K562 (cell line): ENCODE results near the gene DCAF11. TPM values are rescaled to one million over a fixed set of nuclear protein-coding genes. Genes with fewer than 3 reads are reported as not detected.

Experiments used
- ATAC-seq: fragments of 200-7000 bp; cut with Tn5 transposase; 3 replicates; pipeline ENCODE4 v1.9.1; 2020; ENCODE audit warnings: moderate library complexity
- BruUV-seq: library from RNA; stranded (reverse); fragments of 400-500 nt; replicated peaks from 2 replicates; lab custom pipeline; 2021; lab: Mats Ljungman, UMichigan
- CTCF ChIA-PET: fragments of 300-600 bp; formaldehyde crosslinking; extraction: SDS; loops from one replicate; lab custom pipeline; 2021; ENCODE audit warnings: low intra/inter-chr PET ratio; lab: Yijun Ruan, JAX
- POLR2A ChIA-PET: fragments of 300-600, 350-650 bp; sonication (Branson Sonifier 250); formaldehyde crosslinking; extraction: SDS; loops from one replicate; lab custom pipeline; 2021; ENCODE audit warnings: antibody characterized with exemption, inconsistent platforms; lab: Yijun Ruan, JAX
- DNase-seq, 4 experiments: peaks; one replicate each; pipeline versions ENCODE4 v3.0.0 to v3.0.0-alpha.2; 2011 to 2018; ENCODE audit warnings: low spot score in 3 of 4, mixed read lengths in 3 of 4; ENCODE audit errors: extremely low read depth in 1 of 4
- FAIRE-seq: peaks from 2 replicates; lab custom pipeline; 2011; peaks lifted over from hg19 to GRCh38; lab: Jason Lieb, UNC
- H2AFZ ChIP-seq: 2 replicates; pipeline ENCODE4 v1.6.0; 2011; ENCODE audit warnings: low read depth, low read length, control low read depth, inconsistent platforms
- H3K27ac ChIP-seq: fragments of 200-600 bp; 3 replicates; pipeline ENCODE4 v1.8.0; 2011; ENCODE audit warnings: low read depth, mild to moderate bottlenecking, control low read depth, inconsistent platforms, low read length, moderate library complexity, mixed read lengths; ENCODE audit errors: extremely low read depth
- H3K27me3 ChIP-seq, 2 experiments: fragments of 300-600 bp in 1 of 2; 2 replicates in 1 of 2; 3 replicates in 1 of 2; pipeline versions ENCODE4 v1.6.0 to v1.8.0; 2011; ENCODE audit warnings: inconsistent platforms in 2 of 2, low read length in 2 of 2, mild to moderate bottlenecking in 1 of 2, mixed read lengths in 1 of 2, moderate library complexity in 1 of 2; ENCODE audit not compliant: control insufficient read depth in 2 of 2, insufficient read depth in 2 of 2
- H3K36me3 ChIP-seq: fragments of 300-600 bp; 3 replicates; pipeline ENCODE4 v1.8.0; 2011; ENCODE audit warnings: mild to moderate bottlenecking, low read length, inconsistent platforms; ENCODE audit not compliant: control insufficient read depth, insufficient read depth
- H3K4me1 ChIP-seq, 2 experiments: fragments of 200-600 bp in 1 of 2; replicated peaks in 1 of 2; 2 replicates in 1 of 2; 3 replicates in 1 of 2; pipeline versions ENCODE4 v1.5.1 to v1.8.0; 2011; ENCODE audit warnings: inconsistent platforms in 2 of 2, low read length in 2 of 2, mild to moderate bottlenecking in 1 of 2, mixed read lengths in 1 of 2, moderate library complexity in 1 of 2; ENCODE audit not compliant: control insufficient read depth in 2 of 2, insufficient read depth in 2 of 2
- H3K4me2 ChIP-seq: 2 replicates; pipeline ENCODE4 v1.6.1; 2011; ENCODE audit warnings: low read length, control low read depth, inconsistent platforms, mixed read lengths; ENCODE audit not compliant: insufficient read depth
- H3K4me3 ChIP-seq: fragments of 200-600 bp; sonication (generic), shearing (Covaris generic); 2 replicates; pipeline ENCODE4 v1.5.1; 2016; ENCODE audit warnings: control low read depth, inconsistent platforms
- H3K79me2 ChIP-seq: fragments of 200-600 bp; 3 replicates; pipeline ENCODE4 v1.8.0; 2011; ENCODE audit warnings: low read length, inconsistent platforms; ENCODE audit not compliant: control insufficient read depth, insufficient read depth
- H3K9ac ChIP-seq, 2 experiments: 2 replicates each; pipeline versions ENCODE4 v1.6.0 to v1.6.1; 2011; ENCODE audit warnings: low read depth in 2 of 2, low read length in 2 of 2, control low read depth in 1 of 2, inconsistent platforms in 1 of 2, mild to moderate bottlenecking in 1 of 2, mixed read lengths in 1 of 2; ENCODE audit not compliant: insufficient read depth in 1 of 2
- H3K9me1 ChIP-seq: one replicate; pipeline ENCODE4 v1.6.0; 2011; ENCODE audit warnings: inconsistent platforms, mild to moderate bottlenecking, low read length, moderate library complexity; ENCODE audit not compliant: control insufficient read depth, insufficient read depth
- H3K9me3 ChIP-seq: replicated peaks from 2 replicates; pipeline ENCODE4 v1.5.1; 2011; ENCODE audit warnings: low read depth, low read length, inconsistent platforms; ENCODE audit not compliant: control insufficient read depth, insufficient read depth
- H4K20me1 ChIP-seq: replicated peaks from 2 replicates; pipeline ENCODE4 v1.6.1; 2011; ENCODE audit warnings: low read length, inconsistent platforms, mixed read lengths; ENCODE audit not compliant: control insufficient read depth, insufficient read depth
- E2F3 ChIP-seq: fragments of 250-450 bp; sonication (Bioruptor Pico); IDR thresholded peaks from 2 replicates; pipeline ENCODE4 v1.4.0; 2020; ENCODE audit warnings: mild to moderate bottlenecking
- POLR2A ChIP-seq: fragments of 450-650 bp; conservative IDR thresholded peaks from 2 replicates; pipeline ENCODE4 v1.6.1; 2016
- POLR2G ChIP-seq: fragments of 200-400 bp; formaldehyde crosslinking; IDR thresholded peaks from 2 replicates; pipeline ENCODE4 v1.6.1; 2017; ENCODE audit warnings: low read depth, mild to moderate bottlenecking, antibody characterized with exemption, low read length, moderate library complexity
- RBFOX2 ChIP-seq: fragments of 200-400 bp; formaldehyde crosslinking; IDR thresholded peaks from 2 replicates; pipeline ENCODE4 v1.6.1; 2017; ENCODE audit warnings: low read depth, mild to moderate bottlenecking, low read length, moderate library complexity
- ZNF785 ChIP-seq: fragments of 250-450 bp; sonication (Bioruptor Pico); IDR thresholded peaks from 2 replicates; pipeline ENCODE4 v1.4.0; 2020; ENCODE audit warnings: mild to moderate bottlenecking
- WGBS: fragments of 100-300 bp; shearing (Covaris generic); methylation state at CpG from one replicate; pipeline ENCODE4 v1.1.6; 2016; ENCODE audit warnings: low coverage, mixed read lengths; ENCODE audit not compliant: insufficient coverage; ENCODE audit errors: missing lambda C conversion rate; 5-methylcytosine and 5-hydroxymethylcytosine counted together
- in situ Hi-C: fragments of 300-500 bp; cut with MboI; formaldehyde crosslinking; loops from 4 replicates; pipeline ENCODE4 v1.15.0; 2018; ENCODE audit warnings: inconsistent platforms, mixed read lengths
- intact Hi-C: fragments of 100-400 bp; cut with micrococcal nuclease; formaldehyde crosslinking; loops from 2 replicates; pipeline ENCODE4 v1.14.2; 2022
- polyA plus RNA-seq, 8 experiments: library from polyadenylated mRNA; depleted of rRNA in 4 of 8; stranded (reverse) in 5 of 8; unstranded in 3 of 8; fragments of >200 nt; fragmentation: Nextera tagmentation in 2 of 8; fragmentation: Illumina TruSeq in 1 of 8; extraction: Ambion mirVana in 2 of 8; extraction: Trizol in 1 of 8; gene quantifications; 2 replicates each; pipeline versions ENCODE4 v1.2.1 to v1.2.3, GENCODE V29; 2011 to 2014; ENCODE audit warnings: inconsistent platforms in 1 of 8, missing spikeins in 1 of 8
- total RNA-seq, 7 experiments: library from RNA; depleted of rRNA in 6 of 7; stranded (reverse); fragments of >200 nt in 6 of 7; fragmentation: Illumina TruSeq in 2 of 7; extraction: Trizol in 2 of 7; gene quantifications; 2 replicates each; pipeline versions ENCODE4 v1.2.1 to v1.2.3, GENCODE V29; 2011 to 2021; ENCODE audit warnings: low replicate concordance in 1 of 7

DCAF11 gene
- total and polyA plus RNA-seq, 9 of the 15 experiments (the other 6 are each of a cell fraction or from before 2014, with no cell fraction given): 8.5 to 46.2 (median 36.4) TPM

- POLR2A ChIA-PET: interaction anchor here (1.0 kb wide), 2 partner anchors 10 to 16 kb away, joined by 3 to 4 read pairs; partner anchors contain the start of genes DCAF11 and NRL
- Histone ChIP-seq H2AFZ (no peak overlapping the region), H3K4me3 (no peak overlapping the region), H3K4me1 (peaks cover 12 to 19% of the 10 kb centered on the region in 2 experiments; a peak in 4 of 5 replicates), H3K27me3 (no peaks in the 10 kb centered on the region), H3K9ac (no peak overlapping the region; a peak in 1 of 4 replicates), H3K9me3 (no peaks in the 10 kb centered on the region), H4K20me1 (0 out of 2 replicates have a peak, but pooled peaks cover 2% of the 10 kb centered on the region), H3K36me3 (peaks cover 56% of the 10 kb centered on the region; the same call in 2 of the 3 replicates), H3K4me2 (no peak overlapping the region), H3K27ac (no peak overlapping the region), H3K9me1 (no peaks in the 10 kb centered on the region), H3K79me2 (peaks cover 29% of the 10 kb centered on the region)
- no peak for DNase-seq
- WGBS: 90% methylated on average over 9 of the region's 16 CpGs
- no peak for FAIRE-seq
- CTCF ChIA-PET: no interaction called here
- no peak for TF ChIP-seq ZNF785 (CRISPR knock-in tag)
- peak; percentile 55; the same call in 1 of the 2 replicates for TF ChIP-seq POLR2G
- TF ChIP-seq E2F3 (CRISPR knock-in tag): no peak
- TF ChIP-seq POLR2A: no peak
- peak; percentile 16 for TF ChIP-seq RBFOX2
- in situ Hi-C loops (no loop called here), intact Hi-C loops (loop anchor here (10.0 kb wide), 2 partner anchors 46 to 84 kb away; partner anchors contain the start of genes EMC9, PSME2 and RNF31)
- no TSS peak for BruUV-seq
- ATAC-seq: no peak
Measured at GRCh38 chr14:24098229-24098926, 16.2 kb upstream of the DCAF11 start.
